ENCODE results near the gene SNX10. TPM values are rescaled to one million over a fixed set of nuclear protein-coding genes. Genes with fewer than 3 reads are reported as not detected.

Gene SNX10
- total and polyA plus RNA-seq, 2 of the 4 experiments (the other 2 are of a cell fraction), result not detected

GRCh38 chr7:26345837-26346236 lies 54.2 kb downstream of the SNX10 start:
- in situ Hi-C loops (cut with MboI; ENCODE audit: low sequenced_read_pairs) (no loop called here), intact Hi-C loops (cut with micrococcal nuclease) (no loop called here), dilution Hi-C loops (cut with HindIII; ENCODE audit: low sequenced_read_pairs, unreplicated experiment) (no loop called here)
- no peak overlapping the region for H3K4me2 ChIP-seq (ENCODE audit: low read depth, low read length)
- H3K4me3 ChIP-seq (ENCODE audit: insufficient read depth, low read depth, low read length), result no peak overlapping the region
- H4K8ac ChIP-seq (ENCODE audit: low read depth in 2 of 2, low read length in 2 of 2), result no peak overlapping the region
- no peak overlapping the region for H3K9ac ChIP-seq (ENCODE audit: low read depth, low read length)
- H4K5ac ChIP-seq (ENCODE audit: low read depth, low read length), result no peak overlapping the region
- H2BK15ac ChIP-seq (ENCODE audit: low read depth, low read length), result no peak overlapping the region
- BruUV-seq (replicated peaks), result no TSS peak
- no peak overlapping the region for H2AFZ ChIP-seq (replicated peaks; ENCODE audit: low read length, poor library complexity)
- H3K4ac ChIP-seq (ENCODE audit: low read depth, low read length), result no peak overlapping the region
- CTCF ChIA-PET, result no interaction called here
- H3K9me1 ChIP-seq (ENCODE audit: insufficient read depth, low read length), result no peaks in the 10 kb centered on the region
- no peaks in the 10 kb centered on the region for H3K36me3 ChIP-seq (ENCODE audit: control insufficient read depth, insufficient read depth, low read length)
- no peak overlapping the region for H3K27ac ChIP-seq (ENCODE audit: insufficient read depth, low read length)
- no peak overlapping the region for H4K91ac ChIP-seq (ENCODE audit: insufficient read depth, low read depth, low read length)
- no peak overlapping the region for H3K18ac ChIP-seq (ENCODE audit: low read depth, low read length)
- no peak overlapping the region for H2BK5ac ChIP-seq (ENCODE audit: low read depth, low read length, poor library complexity, severe bottlenecking)
- H3K56ac ChIP-seq (ENCODE audit: extremely low read depth, insufficient read depth, low read length), result no peak overlapping the region
- TF ChIP-seq RCOR1 (IDR thresholded peaks at IDR 0.05; ENCODE audit: insufficient replicate concordance, low read length) (no peak), RFX5 (IDR thresholded peaks at IDR 0.05; ENCODE audit: low read depth, low read length) (no peak), SMC3 (IDR thresholded peaks at IDR 0.05; ENCODE audit: low read depth, low read length) (no peak)
- no peak overlapping the region for H3K23ac ChIP-seq (ENCODE audit: low read depth, low read length)
- WGBS, 2 experiments (ENCODE audit: extremely low coverage in 2 of 2, insufficient read length in 1 of 2), result no CpG with 5 or more reads among the region's 9 CpGs
- no peak overlapping the region for H3K14ac ChIP-seq (replicated peaks; ENCODE audit: low read depth, low read length)
- H2AK9ac ChIP-seq (replicated peaks; ENCODE audit: low read depth, low read length, poor library complexity), result no peak overlapping the region
- no peaks in the 10 kb centered on the region for H3K9me3 ChIP-seq (ENCODE audit: control insufficient read depth, insufficient read depth, low read length)
- H3K79me1 ChIP-seq (ENCODE audit: low read depth in 1 of 2, low read length in 2 of 2), result no peaks in the 10 kb centered on the region
- no peaks in the 10 kb centered on the region for H3K4me1 ChIP-seq (ENCODE audit: control insufficient read depth, insufficient read depth, low read length)
- no peaks in the 10 kb centered on the region for H3K27me3 ChIP-seq (ENCODE audit: control insufficient read depth, insufficient read depth, low read length)
- H2AK5ac ChIP-seq (ENCODE audit: low read depth, low read length), result no peak overlapping the region
- POLR2A ChIA-PET (ENCODE audit: unreplicated experiment), result no interaction called here
- DNase-seq (no peak), ATAC-seq (ENCODE audit: low read depth) (no peak)
- no peak overlapping the region for H2BK20ac ChIP-seq (ENCODE audit: low read depth, low read length)
- H2BK120ac ChIP-seq (ENCODE audit: low read depth, low read length), result no peak overlapping the region
- H4K20me1 ChIP-seq (ENCODE audit: insufficient read depth, low read length), result no peaks in the 10 kb centered on the region

Data from IMR-90 (cell line).